Transverse colon (tissue), 4 donors: ENCODE results near the gene BCORL1.

Experiments used
- EP300 ChIP-seq: sonication (generic); formaldehyde crosslinking; IDR thresholded peaks from one replicate; pipeline ENCODE4 v1.6.1; 2017; ENCODE audit warnings: antibody characterized with exemption, low read depth
- POLR2A ChIP-seq: fragments of 450-650 bp; IDR thresholded peaks from one replicate; pipeline ENCODE4 v1.6.1; 2016; ENCODE audit warnings: antibody characterized with exemption, mild to moderate bottlenecking, moderate library complexity
- POLR2AphosphoS5 ChIP-seq, 3 donors: sonication (generic); formaldehyde crosslinking; IDR thresholded peaks; one replicate each; pipeline ENCODE4 v1.6.1; 2016; ENCODE audit warnings: antibody characterized with exemption in 3 of 3
- TF ChIP-seq, protein P1 (sequence below), 5 experiments: fragments of 200-600 bp in 3 of 5; fragments of 450-650 bp in 2 of 5; sonication (generic) in 3 of 5; IDR thresholded peaks; 1 replicate in 2 of 5; 2 replicates in 3 of 5; pipeline ENCODE4 v1.5.1; 2016 to 2017; ENCODE audit warnings: antibody characterized with exemption in 5 of 5, inconsistent platforms in 3 of 5, mild to moderate bottlenecking in 2 of 5, moderate library complexity in 1 of 5

DNA sequence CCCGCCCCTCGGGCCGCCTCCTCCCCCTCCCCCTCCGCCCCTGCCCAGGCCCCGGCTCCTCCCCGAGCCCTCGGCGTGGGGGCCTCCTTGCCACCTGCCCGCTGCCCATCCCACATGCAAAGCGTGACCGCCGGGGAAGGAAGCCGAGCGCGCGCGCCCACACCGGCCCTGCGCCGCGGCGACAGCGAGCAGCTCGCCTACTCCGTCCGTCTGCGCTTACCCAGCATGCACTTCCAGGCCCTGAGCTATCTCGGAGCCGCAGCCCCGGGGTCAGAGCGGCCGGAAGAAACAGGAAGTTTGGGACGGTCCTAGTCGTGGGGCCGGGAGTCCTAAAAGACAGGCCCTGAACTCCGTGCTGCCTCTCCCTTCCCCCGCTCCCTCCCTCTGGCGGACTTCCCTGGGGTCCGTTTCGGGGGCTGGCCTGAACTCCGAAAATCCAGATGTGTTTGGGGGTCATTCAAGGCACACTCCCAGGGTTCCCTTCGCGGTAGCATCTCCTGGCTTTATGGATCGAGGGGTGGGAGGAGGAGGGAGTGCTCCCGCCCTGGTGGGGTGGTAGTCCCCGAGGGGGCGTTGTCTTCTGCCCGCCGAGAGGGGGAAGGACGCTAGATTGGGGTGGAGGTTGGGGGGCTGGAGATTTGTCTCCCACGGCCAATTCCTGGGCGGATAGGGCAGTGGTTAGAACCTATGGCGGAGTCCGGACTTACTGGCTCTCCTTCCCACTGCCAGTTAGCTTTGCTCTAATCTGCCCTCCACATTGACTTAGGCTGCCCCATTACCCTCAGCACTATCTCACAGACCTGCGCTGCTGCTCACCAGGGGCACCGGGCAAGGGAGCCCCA, 25.0 kb upstream of the BCORL1 start:
- TF ChIP-seq, protein P1, sequence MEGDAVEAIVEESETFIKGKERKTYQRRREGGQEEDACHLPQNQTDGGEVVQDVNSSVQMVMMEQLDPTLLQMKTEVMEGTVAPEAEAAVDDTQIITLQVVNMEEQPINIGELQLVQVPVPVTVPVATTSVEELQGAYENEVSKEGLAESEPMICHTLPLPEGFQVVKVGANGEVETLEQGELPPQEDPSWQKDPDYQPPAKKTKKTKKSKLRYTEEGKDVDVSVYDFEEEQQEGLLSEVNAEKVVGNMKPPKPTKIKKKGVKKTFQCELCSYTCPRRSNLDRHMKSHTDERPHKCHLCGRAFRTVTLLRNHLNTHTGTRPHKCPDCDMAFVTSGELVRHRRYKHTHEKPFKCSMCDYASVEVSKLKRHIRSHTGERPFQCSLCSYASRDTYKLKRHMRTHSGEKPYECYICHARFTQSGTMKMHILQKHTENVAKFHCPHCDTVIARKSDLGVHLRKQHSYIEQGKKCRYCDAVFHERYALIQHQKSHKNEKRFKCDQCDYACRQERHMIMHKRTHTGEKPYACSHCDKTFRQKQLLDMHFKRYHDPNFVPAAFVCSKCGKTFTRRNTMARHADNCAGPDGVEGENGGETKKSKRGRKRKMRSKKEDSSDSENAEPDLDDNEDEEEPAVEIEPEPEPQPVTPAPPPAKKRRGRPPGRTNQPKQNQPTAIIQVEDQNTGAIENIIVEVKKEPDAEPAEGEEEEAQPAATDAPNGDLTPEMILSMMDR (IDR thresholded peaks at IDR 0.05) = no peak
- TF ChIP-seq EP300 (no peak), POLR2AphosphoS5 (IDR thresholded peaks at IDR 0.05) (peak in 2 of 3 donors; percentile 69 to 70), POLR2A (peak; percentile 57)
